Measurements from ENCODE around the gene TMEM222.

GRCh38 chr1:27367160-27367650 is 45.2 kb downstream of the TMEM222 start:
- TF ChIP-seq CTCF (IDR thresholded peaks at IDR 0.05; ENCODE audit: borderline replicate concordance, extremely low read depth, low read length, poor library complexity, severe bottlenecking) (no peak), EZH2 (IDR thresholded peaks at IDR 0.05; ENCODE audit: borderline replicate concordance, low read depth, low read length, severe bottlenecking) (no peak)
